HG03558 (cell line): Measurements from ENCODE around the gene HSF5.
A peak's percentile ranks its signal among the peaks of the same experiment; 100 is the strongest.

ENCODE experiments used
- ATAC-seq: cut with Tn5 transposase; IDR thresholded peaks from one replicate; pipeline ENCODE4 v1.9.1; 2021; ENCODE audit warnings: moderate number of reproducible peaks; ENCODE audit not compliant: unreplicated experiment; ENCODE audit errors: extremely low read depth

Gene HSF5

DNA sequence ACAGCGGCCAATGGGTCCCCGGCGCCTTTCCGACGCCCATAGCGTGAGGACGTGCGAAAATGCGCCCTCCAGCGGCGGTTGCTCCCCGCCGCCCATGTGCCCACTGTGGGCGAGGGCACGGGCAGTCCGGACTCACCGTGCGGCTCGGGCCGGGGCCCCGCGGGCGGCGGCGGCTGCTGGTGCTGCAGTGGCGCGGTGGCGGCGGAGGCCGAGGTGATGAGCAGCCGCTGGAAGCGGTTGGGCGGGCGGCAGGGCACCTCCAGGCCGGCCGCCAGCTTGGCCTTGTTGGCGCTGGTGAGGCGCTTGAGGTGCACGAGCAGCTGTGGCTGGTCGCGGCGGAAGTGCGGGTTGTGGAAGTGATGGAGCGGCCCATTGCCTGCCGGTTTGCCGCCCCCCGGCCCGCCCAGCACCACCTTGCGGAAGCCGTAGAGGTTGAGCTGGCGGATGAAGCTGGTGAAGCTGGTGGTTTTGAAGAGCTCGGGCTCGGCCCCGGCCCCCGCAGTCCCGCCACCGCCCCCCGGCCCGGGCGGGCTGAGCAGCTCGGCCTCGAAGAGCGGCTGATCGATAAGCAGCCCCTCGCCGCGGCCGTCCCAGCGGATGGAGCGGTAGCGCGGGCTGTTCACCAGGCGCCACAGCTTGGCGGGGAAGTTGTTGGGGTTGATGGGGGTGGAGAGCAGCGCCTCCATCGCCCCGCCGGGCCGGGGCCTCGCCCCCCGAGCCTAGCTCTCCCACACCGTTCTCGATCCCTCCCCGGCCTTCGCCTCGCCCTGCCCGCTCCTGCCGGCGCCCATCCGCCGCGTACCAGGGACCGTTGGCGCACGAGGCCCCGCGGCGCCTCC, at the start of gene HSF5:
Gene HSF5 (minus strand): TSS at position 820 of the 839 bp plus-strand sequence. CDS start 134 bp downstream, at position 686.
- ATAC-seq, result no peak

DNA sequence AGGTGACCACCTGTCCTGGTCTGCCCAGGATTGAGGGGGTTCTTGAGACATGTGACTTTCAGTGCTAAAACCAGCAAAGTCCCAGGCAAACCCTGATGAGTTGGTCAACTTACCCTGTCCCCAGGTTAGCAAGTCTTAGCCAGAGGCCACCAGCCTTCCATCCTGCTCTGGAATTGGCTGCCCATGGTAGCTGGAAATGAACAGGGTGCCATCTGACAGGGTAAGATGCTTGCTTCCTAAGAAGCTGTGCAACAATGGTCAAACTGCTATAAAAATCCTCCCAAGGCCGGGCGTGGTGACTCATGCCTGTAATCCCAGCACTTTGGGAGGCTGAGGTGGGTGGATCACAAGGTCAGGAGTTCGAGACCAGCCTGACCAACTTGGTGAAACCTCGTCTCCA, 49.1 kb upstream of the HSF5 start:
- ATAC-seq, result no peak

GRCh38 chr17:58536542-58536941, 48.3 kb upstream of the HSF5 start:
- no peak for ATAC-seq

DNA sequence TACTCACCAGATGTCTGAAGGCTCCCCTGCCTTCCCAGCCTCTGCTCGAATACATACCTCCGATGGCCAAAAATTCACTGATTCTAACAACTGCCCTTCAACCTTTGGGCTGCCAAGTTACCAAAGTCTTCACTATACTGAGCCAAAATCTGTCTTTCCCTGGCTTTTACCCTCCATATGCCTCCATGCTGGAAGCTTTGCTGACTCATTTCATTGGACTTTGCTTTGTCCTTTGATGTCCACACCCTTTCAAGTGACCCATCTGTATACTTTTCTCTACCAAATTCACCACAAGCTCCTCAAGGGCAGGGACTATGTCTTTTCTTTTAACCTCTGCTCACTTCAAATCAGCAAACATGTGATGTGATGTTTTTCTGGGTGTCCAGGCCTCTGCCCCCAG, 47.2 kb upstream of the HSF5 start:
- no peak for ATAC-seq

DNA sequence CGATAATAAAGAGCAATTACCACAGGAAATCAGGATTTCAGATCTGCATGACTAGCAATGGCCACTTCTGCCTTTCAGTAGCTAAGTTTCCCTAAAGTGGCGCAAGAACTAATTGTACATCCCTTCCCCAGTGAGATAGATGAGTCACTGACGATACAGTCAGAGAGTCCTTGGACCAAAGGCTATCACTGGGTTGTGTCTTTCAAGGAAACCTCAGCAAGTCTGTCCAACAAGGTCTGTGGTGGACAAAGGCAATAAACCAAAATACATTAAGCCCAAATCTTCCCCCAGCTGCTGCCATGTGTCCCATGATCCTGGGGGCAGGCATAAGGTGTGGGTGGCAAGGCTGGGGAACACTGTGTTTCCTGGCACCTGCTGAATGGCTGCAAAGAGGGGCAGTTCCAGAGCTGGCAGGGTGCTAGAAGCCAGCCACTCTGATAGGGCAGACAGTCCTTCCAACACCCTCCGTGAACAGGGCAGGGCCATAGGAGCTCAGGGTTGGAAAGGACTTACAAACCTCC, 46.8 kb upstream of the HSF5 start:
- ATAC-seq, result no peak

DNA sequence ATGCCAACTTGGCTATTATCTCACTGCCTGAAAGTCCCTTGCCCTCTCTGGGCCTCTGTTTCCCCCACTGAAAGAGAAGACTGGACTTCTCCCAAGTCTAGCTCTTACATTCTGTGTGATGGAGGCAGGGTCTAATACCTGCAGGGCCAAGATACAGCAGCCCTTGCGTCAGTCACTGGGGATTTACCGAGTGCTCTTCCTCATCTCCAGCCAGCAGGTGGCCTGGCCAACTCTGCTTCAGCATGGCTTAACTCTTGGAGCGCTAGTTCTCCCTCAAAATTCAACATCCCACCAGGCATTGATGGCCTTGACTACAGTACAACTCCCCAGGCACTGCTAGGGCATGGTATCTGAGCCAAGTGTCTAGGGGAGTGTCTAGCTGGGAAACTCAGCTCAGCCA, 46.1 kb upstream of the HSF5 start:
- ATAC-seq, result no peak

DNA sequence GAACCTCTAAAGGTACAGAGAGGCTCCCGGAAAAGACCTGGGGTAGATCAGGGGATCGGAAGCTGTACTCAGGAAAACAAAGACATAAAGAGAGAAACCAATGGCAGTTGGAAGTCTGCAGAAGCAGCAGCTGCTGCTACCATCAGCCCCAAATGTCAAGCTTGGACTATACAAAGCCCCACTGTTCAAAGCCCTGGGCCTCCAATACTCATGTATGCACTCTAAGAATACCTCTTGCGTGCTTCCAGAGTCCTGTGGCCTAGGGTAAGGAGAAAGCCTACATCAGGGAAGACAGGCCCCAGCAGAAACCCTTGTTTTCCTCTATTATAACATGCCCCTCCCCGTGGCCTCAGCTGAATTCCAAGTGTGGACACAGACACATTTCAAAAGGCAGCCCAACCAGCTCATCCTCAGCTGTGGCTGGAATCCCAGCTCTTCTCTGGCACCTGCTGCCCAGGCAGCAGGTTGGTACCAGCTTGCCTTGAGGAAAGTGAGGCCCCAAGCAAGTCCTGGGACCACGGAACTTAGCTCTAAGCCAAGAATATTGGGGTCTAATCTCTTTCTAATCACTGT, 45.5 kb upstream of the HSF5 start:
- no peak for ATAC-seq

DNA sequence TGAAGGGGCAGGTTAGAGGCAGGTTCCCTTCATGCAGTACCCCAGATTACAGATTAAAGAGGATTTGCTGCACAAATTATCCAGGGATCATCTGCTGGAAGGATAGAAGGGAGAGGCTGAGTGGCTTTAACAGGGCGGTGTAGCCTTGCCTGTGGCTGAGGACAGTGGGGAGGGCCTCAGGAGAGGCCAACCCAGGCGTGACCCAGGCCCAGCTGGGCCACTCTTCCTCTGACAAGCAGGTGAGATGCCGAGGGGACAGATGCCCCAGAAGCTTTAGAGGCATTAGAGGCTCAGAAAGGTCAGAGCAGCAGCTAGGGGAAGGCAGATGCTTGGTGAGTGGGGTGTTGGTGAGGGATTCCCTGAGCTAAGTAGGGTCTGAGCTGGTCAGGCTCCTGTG, 44.3 kb upstream of the HSF5 start:
- ATAC-seq, result no peak

GRCh38 chr17:58531661-58532554, 43.7 kb upstream of the HSF5 start:
- ATAC-seq, result no peak

DNA sequence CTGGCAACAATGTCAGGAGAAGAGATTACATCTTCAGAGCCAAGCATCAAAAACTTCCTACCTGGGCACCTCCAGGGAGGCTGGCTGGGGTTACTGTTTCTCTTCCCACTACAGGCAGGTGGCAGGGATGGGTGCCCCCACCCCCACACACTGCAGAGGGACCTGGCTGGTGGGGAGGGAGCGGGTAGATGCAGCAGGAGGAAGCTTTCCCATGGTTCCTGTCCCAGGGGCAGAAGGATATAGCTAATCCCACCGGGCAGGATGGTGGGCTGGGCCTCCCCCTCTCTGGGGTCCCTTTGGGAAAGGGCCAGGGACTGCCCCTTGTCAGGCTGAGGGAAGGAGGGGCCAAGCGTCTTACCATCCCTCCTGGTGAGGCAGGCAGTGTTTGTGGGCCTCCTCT, 42.9 kb upstream of the HSF5 start:
- ATAC-seq, result no peak

GRCh38 chr17:58530655-58531054, 42.4 kb upstream of the HSF5 start:
- no peak for ATAC-seq

- ATAC-seq, result no peak
These were observed 41.1 kb upstream of the HSF5 start for GRCh38 chr17:58529275-58529674.

DNA sequence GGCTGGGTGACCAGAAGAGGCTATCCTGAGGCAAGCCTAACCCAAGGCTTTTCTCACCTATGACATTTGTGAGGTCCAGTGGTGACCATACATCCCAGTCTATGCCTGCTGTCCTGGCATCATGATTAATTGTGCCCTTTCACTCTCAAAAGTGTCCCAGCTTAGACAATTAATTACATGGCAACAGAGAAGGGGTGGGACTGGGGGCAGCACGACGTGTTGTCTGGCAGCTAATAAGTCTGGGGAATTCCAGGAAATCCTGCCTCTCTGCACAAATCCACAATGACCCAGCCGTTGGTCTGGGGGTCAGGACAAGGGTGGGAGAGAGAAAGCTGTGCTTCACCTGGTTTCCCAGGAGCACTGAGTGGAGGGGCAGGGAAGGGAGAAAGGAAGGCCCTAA, 40.2 kb upstream of the HSF5 start:
- ATAC-seq, result no peak

GRCh38 chr17:58527949-58528348, 39.7 kb upstream of the HSF5 start:
- ATAC-seq, result no peak

DNA sequence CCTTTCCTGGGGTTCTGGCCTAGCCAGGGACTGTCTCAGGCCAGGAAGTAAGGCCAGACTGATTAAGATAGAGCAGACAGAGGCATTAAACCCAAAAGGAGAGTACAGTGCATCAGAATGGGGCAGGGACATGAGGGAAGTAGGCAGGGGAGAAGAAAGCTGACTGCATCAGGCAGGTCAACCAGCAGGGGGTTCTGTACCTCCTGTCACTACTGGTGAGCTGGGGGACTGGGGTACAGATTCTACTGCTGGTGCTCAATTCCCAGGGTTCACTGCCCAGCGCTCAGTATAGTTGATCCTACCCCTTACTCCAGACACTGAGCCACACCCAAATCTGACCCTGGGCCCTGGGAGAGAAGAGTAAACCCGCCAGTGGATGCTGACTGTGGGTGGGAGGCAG, 39.1 kb upstream of the HSF5 start:
- no peak for ATAC-seq

DNA sequence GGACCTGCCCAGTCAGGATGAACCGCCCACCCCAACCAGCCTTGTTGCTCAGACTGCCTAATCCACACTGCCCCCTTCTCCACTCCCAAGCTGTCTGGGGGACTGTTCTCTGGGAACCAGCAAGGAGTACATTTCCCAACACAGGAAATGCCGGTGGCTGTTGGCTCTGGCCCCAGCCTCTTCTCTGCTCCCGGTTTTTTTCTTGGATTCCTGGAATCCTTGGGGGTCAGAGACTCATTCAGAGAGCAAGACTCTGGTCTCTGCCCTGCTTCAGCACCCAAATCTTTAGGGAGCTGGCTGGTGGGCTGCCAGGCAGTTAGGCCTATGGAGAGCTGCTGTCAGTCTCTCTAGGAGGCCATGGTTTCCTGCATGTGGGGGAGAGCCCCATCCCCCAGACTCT, 37.0 kb upstream of the HSF5 start:
- no peak for ATAC-seq

GRCh38 chr17:58521680-58522079, 33.5 kb upstream of the HSF5 start:
- no peak for ATAC-seq

DNA sequence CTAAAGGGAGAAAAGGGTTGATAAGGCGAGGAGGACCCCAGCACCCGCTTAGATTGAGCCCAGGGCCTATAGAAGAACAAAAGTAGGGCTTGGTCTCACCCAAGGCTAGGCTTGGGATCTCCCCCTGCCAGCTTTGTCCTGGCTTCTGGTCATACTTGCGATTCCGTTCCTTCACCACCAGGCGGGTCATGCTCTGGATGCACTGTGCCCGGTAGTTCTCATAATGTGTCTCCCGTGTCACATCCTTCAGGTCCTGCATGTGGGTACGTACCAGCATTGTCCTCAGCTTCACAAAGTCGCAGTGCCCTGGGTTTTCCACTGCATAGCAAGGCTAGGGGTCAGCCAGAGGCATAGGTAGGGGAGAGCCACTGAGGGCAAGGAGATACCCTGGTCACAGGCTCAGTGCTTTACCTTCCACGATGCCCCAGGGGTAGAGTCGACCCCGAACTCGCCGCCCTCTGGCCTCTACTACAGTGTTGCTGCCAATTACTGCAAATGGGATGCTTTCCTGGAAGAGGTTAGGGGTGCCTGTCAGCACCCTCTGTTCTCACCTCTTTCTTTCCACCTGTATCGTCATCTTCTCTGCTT, 32.7 kb upstream of the HSF5 start:
- no peak for ATAC-seq

DNA sequence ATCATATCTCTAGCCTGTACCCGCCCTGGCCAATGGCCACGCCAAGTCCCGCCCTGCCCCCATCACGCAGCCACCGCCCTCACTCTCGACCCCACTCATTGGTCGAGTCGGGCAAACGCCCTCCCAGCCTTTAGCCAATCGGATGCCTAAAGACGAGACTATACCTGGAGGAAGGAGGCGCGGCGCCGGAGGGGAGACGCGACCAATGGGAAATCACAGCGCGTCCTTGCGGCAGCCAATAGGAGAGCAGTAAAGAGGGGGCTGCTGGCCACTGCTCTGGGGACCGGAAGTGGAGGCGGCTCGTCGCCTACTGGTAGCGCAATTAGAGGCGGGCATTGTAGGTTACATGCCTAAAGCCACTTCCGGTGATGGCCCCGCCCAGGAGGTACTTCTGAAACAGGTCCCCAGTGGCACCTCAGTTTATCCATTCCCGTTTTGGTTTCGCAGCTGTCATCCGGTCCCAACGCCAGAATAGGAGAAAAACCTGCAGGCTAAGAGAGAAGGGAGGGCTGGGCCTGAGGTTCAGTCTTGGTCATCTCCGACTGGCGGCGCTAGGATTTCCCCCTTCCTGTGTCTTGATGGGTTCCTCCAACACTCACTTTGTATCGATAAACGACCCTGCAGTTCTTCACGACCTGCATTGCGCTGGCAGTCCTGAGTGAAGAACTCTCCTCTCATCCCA, 29.9 kb upstream of the HSF5 start:
- peak; percentile 74 for ATAC-seq

GRCh38 chr17:58517378-58517927, 29.2 kb upstream of the HSF5 start:
- ATAC-seq, result no peak
